ENCODE results near the gene JARID2.

JARID2 gene

DNA sequence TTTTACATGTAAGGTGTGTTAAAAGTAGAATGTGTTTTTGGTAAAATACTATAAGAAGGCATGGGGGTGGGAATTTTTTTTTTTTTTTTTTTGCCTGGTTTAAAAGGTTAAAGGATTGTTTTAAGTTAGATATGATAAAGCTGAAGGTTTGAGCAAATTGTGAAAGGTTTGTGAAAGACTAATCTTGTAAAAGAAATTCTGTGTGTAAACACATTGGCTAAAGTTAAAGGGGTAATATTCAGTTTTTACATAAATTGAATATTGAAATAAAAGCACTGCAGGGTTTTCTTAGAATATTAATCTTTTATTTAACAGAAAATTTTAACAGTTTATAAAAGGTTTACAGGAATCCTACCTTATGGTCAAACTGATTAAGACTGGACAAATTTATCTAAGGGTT is 311.3 kb downstream of the JARID2 start:
- Histone ChIP-seq H3K9me3 (ENCODE audit: low read length) (no peaks in the 10 kb centered on the region), H3K27me3 (ENCODE audit: insufficient read depth, low read length) (no peaks in the 10 kb centered on the region), H3K36me3 (ENCODE audit: insufficient read depth, low read length) (no peaks in the 10 kb centered on the region), H3K4me3 (ENCODE audit: low read length) (no peak overlapping the region), H3K4me1 (ENCODE audit: insufficient read depth, low read length) (peaks cover 9% of the 10 kb centered on the region), H2AFZ (ENCODE audit: low read depth, low read length) (no peak overlapping the region)

DNA sequence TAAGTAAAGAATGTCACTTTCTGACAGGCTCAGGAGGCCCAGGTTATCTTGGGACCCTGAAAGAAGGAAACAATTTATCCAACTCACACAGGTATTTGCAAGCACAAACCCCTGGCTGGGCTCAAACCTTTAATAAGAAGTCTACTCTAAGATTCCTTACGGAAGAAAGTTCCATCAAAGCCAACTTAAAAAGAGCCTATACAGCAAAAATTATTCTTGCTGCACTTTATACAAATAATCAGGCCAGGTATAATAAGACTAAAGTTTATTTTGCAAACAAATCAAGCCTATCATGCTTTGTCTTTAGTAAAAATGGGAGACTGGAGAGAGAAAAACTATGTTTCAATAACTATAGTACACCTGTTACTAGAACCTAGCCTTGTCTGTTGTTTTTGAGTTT is 314.8 kb downstream of the JARID2 start:
- no peaks in the 10 kb centered on the region for H3K36me3 ChIP-seq (ENCODE audit: insufficient read depth, low read length)
- H3K9me3 ChIP-seq (ENCODE audit: low read length): no peaks in the 10 kb centered on the region
- H3K4me1 ChIP-seq (ENCODE audit: insufficient read depth, low read length): peaks cover 9% of the 10 kb centered on the region
- no peak overlapping the region for H3K4me3 ChIP-seq (ENCODE audit: low read length)
- H3K27me3 ChIP-seq (ENCODE audit: insufficient read depth, low read length): no peaks in the 10 kb centered on the region
- no peak overlapping the region for H2AFZ ChIP-seq (ENCODE audit: low read depth, low read length)

DNA sequence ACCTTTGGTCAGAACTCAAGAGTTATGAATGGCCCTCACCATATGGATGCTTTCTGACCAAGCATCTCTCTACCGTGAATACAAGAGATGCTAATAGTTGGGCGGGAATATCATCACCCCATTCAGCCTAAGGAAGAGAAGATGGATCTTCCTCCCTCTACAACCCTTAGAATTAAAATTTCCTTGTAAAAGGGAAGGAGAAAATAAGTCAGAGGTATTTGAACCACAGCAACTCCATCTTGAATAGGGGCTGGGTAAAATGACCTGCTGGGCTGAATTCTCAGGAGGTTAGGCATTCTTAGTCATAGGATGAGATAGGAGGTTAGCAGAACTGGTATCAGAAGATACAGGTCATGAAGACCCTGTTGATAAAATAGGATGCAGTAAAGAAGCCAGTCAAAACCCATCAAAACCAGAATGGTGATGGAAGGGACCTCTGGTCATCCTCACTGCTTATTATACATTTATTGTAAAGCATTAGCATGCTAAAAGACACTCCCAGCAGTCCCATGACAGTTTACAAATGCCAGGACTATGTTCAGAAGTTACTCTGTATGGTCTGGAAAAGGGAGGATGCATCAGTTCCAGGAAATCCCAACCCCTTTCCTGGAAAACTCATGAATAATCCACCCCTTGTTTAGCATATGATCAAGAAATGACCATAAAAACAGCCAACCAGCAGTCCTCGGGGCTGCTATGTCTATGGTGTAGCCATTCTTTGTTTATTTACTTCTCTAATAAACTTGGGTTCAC is 315.8 kb downstream of the JARID2 start:
- Histone ChIP-seq H2AFZ (ENCODE audit: low read depth, low read length) (no peak overlapping the region), H3K36me3 (ENCODE audit: insufficient read depth, low read length) (no peaks in the 10 kb centered on the region), H3K4me3 (ENCODE audit: low read length) (no peak overlapping the region), H3K4me1 (ENCODE audit: insufficient read depth, low read length) (peaks cover 9% of the 10 kb centered on the region), H3K9me3 (ENCODE audit: low read length) (no peaks in the 10 kb centered on the region), H3K27me3 (ENCODE audit: insufficient read depth, low read length) (no peaks in the 10 kb centered on the region)

DNA sequence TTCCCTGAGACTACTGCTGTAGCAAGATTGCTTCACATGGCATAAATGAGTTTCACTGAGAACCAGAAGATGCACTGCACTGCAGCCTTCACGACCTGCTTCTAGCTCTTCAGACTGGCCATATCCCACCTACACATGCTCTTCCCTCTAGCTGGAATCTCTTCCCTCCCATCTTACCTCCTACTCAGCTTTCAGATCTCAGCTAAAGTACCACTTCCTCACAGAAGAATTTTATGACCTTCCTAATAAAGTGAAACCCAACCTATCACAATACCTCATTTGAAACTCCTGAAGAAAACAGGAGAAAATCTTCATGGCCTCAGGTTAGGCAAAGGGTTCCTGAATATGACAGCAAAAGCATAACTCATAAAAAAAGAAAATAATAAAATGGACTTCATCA is 317.1 kb downstream of the JARID2 start:
- H2AFZ ChIP-seq (ENCODE audit: low read depth, low read length): no peak overlapping the region
- peaks cover 9% of the 10 kb centered on the region for H3K4me1 ChIP-seq (ENCODE audit: insufficient read depth, low read length)
- H3K4me3 ChIP-seq (ENCODE audit: low read length): no peak overlapping the region
- no peaks in the 10 kb centered on the region for H3K27me3 ChIP-seq (ENCODE audit: insufficient read depth, low read length)
- H3K36me3 ChIP-seq (ENCODE audit: insufficient read depth, low read length): no peaks in the 10 kb centered on the region
- no peaks in the 10 kb centered on the region for H3K9me3 ChIP-seq (ENCODE audit: low read length)

DNA sequence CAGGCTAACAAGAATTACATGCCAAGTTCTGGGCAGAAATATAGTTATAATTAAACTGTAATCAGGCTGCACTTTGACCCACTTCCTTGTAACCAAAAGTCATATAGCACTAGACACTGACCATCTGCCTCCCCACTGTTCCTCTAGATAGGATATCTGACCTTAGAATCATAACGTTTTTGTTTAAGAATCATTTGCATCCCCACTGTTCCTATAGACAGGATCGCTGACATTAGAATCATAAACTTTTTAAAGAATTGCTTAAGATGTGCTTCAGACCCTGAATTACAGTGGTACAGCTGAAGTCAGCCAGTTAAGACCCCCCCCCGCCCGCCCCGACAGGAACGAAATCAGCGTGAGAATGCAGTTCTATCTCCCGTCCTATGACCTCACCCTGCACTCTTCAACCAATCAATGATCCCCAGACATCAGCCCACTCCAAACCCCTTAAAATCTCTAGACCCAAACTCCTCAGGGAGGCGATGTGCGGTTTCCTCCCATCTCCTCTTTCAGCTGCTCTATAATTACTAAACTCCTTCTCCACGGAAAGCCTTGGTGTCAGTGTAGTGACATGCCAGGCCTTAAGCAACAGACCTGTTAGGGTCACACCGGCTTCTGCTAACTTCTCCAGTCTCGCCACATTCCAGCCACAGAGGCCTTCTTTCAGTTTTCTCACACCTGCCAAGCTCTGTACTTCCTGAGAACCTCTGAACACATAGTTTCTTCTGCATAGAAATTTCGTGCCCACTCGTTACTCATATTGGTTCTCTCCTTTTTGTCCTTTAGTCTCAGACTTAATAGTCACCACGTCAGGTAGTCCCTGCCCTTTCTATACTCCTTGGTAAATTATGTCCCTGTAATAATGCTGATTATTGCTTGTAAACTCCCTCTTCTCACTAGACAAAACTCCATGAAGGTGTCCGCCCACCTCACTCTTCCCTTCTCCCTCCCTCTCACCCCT is 323.4 kb downstream of the JARID2 start:
- Histone ChIP-seq H3K36me3 (ENCODE audit: insufficient read depth, low read length) (no peaks in the 10 kb centered on the region), H3K27me3 (ENCODE audit: insufficient read depth, low read length) (no peaks in the 10 kb centered on the region), H3K4me1 (ENCODE audit: insufficient read depth, low read length) (peaks cover 2% of the 10 kb centered on the region), H2AFZ (ENCODE audit: low read depth, low read length) (no peak overlapping the region), H3K9me3 (ENCODE audit: low read length) (no peaks in the 10 kb centered on the region), H3K4me3 (ENCODE audit: low read length) (no peak overlapping the region)

DNA sequence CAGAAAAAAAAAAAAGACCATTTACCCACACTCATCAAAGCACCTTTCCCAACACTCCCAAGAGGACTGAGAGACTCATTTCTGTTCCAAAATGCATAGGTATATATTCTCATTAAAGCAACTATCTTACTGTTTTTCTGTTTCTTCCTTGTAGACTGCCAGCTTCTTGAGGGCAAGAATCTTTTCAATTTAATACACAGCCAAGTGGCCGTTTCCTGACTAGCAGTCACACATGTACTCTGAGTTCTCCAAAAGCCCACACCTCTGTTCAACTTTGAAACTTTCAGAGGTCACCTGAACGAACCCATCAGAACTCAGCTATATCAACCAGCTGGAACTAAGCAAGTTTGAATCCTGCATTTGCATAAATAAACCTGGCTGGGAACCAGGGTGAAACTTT is 324.3 kb downstream of the JARID2 start:
- Histone ChIP-seq H3K36me3 (ENCODE audit: insufficient read depth, low read length) (no peaks in the 10 kb centered on the region), H3K27me3 (ENCODE audit: insufficient read depth, low read length) (no peaks in the 10 kb centered on the region), H3K4me3 (ENCODE audit: low read length) (no peak overlapping the region), H3K9me3 (ENCODE audit: low read length) (no peaks in the 10 kb centered on the region), H3K4me1 (ENCODE audit: insufficient read depth, low read length) (peaks cover 8% of the 10 kb centered on the region), H2AFZ (ENCODE audit: low read depth, low read length) (no peak overlapping the region)

All from neuron (in vitro differentiated cells).